ENCODE data around the gene MTMR11. TPM values are rescaled to one million over a fixed set of nuclear protein-coding genes. Genes with fewer than 3 reads are reported as not detected.

MTMR11 gene
- total and polyA plus RNA-seq, 9 of the 15 experiments (the other 6 are each of a cell fraction or from before 2014, with no cell fraction given): 0.09 to 1.6 (median 0.51) TPM

GRCh38 chr1:149923626-149924025 is 13.1 kb downstream of the MTMR11 start:
- H3K27ac ChIP-seq (ENCODE audit: extremely low read depth, low read depth, low read length): no peak overlapping the region
- 0 out of 2 replicates have a peak, but pooled peaks cover 3% of the 10 kb centered on the region for H4K20me1 ChIP-seq (replicated peaks; ENCODE audit: control insufficient read depth, insufficient read depth, low read length)
- ATAC-seq (no peak), FAIRE-seq (no peak), DNase-seq (ENCODE audit: extremely low read depth in 1 of 4, low spot score in 3 of 4) (peak in 1 of 4 experiments; percentile 24)
- no peaks in the 10 kb centered on the region for H3K9me3 ChIP-seq (replicated peaks; ENCODE audit: control insufficient read depth, insufficient read depth, low read depth, low read length)
- H3K4me1 ChIP-seq (replicated peaks in 1 of 2; ENCODE audit: control insufficient read depth in 2 of 2, insufficient read depth in 2 of 2, low read length in 2 of 2): peaks cover 11 to 15% of the 10 kb centered on the region in 2 experiments
- in situ Hi-C loops (cut with MboI) (no loop called here), intact Hi-C loops (cut with micrococcal nuclease) (no loop called here)
- ChIA-PET POLR2A (interaction anchor here (1.2 to 1.6 kb wide), 2 partner anchors 37 to 39 kb away, joined by 4 to 11 read pairs; a partner anchor contains a TSS), CTCF (ENCODE audit: low intra/inter-chr PET ratio) (no interaction called here)
- H3K9ac ChIP-seq (ENCODE audit: insufficient read depth in 1 of 2, low read depth in 2 of 2, low read length in 2 of 2): no peak overlapping the region
- no peak overlapping the region for H3K4me3 ChIP-seq
- no peak overlapping the region for H3K4me2 ChIP-seq (ENCODE audit: insufficient read depth, low read length)
- H3K36me3 ChIP-seq (ENCODE audit: control insufficient read depth, insufficient read depth, low read length): peaks cover 50% of the 10 kb centered on the region
- no peaks in the 10 kb centered on the region for H3K9me1 ChIP-seq (ENCODE audit: control insufficient read depth, insufficient read depth, low read length)
- peaks cover 36% of the 10 kb centered on the region for H3K79me2 ChIP-seq (ENCODE audit: control insufficient read depth, insufficient read depth, low read length)
- 84% methylated on average over 7 of the region's 10 CpGs for WGBS (ENCODE audit: insufficient coverage, low coverage, missing lambda C conversion rate)
- H3K27me3 ChIP-seq (ENCODE audit: control insufficient read depth in 2 of 2, insufficient read depth in 2 of 2, low read length in 2 of 2): no peaks in the 10 kb centered on the region
- no peak for TF ChIP-seq ZEB2 (IDR thresholded peaks at IDR 0.05)
- TF ChIP-seq CCAR2 (IDR thresholded peaks at IDR 0.05; ENCODE audit: low read depth, low read length): no peak
- TF ChIP-seq BMI1 (IDR thresholded peaks at IDR 0.05; ENCODE audit: low read length): no peak
- TF ChIP-seq ZNF280A (IDR thresholded peaks at IDR 0.05; ENCODE audit: low read depth, partially characterized antibody): no peak
- no peak for TF ChIP-seq HNRNPK (IDR thresholded peaks at IDR 0.05; ENCODE audit: low read depth, low read length, poor library complexity, severe bottlenecking)
- no peak for TF ChIP-seq ZNF24 (IDR thresholded peaks at IDR 0.05)
- no peak for TF ChIP-seq MYC (IDR thresholded peaks at IDR 0.05; ENCODE audit: low read depth, low read length)
- no peak for TF ChIP-seq MYC (CRISPR knock-in tag; IDR thresholded peaks at IDR 0.05; ENCODE audit: borderline replicate concordance, low read depth)
- TF ChIP-seq GTF3C2 (IDR thresholded peaks at IDR 0.05; ENCODE audit: borderline replicate concordance, extremely low read depth, insufficient read length): no peak
- no peak for TF ChIP-seq NCOR1 (IDR thresholded peaks at IDR 0.05)
- no peak for TF ChIP-seq TAF15 (IDR thresholded peaks at IDR 0.05; ENCODE audit: low read depth, low read length)
- TF ChIP-seq CC2D1A (IDR thresholded peaks at IDR 0.05): no peak
- TF ChIP-seq, protein P1, sequence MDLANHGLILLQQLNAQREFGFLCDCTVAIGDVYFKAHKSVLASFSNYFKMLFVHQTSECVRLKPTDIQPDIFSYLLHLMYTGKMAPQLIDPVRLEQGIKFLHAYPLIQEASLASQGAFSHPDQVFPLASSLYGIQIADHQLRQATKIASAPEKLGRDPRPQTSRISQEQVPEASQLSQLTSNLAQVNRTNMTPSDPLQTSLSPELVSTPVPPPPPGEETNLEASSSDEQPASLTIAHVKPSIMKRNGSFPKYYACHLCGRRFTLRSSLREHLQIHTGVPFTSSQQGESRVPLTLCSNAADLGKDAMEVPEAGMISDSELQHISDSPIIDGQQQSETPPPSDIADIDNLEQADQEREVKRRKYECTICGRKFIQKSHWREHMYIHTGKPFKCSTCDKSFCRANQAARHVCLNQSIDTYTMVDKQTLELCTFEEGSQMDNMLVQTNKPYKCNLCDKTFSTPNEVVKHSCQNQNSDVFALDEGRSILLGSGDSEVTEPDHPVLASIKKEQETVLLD (IDR thresholded peaks at IDR 0.05): no peak
- no peak for TF ChIP-seq SNRNP70 (optimal IDR thresholded peaks at IDR 0.05; ENCODE audit: low read depth, low read length)
- TF ChIP-seq MBD1 (CRISPR knock-in tag; IDR thresholded peaks at IDR 0.05): no peak
- H2AFZ ChIP-seq (ENCODE audit: low read depth, low read length): no peak overlapping the region
- BruUV-seq (replicated peaks): no TSS peak

Measured in K562 (cell line).